Measurements from ENCODE around the gene LCLAT1. TPM values are rescaled to one million over a fixed set of nuclear protein-coding genes. Genes with fewer than 3 reads are reported as not detected.
A peak's percentile ranks its signal among the peaks of the same experiment; 100 is the strongest.

Gene LCLAT1
- total and polyA plus RNA-seq, 8 donors = 13.1 to 24.9 (median 14.8) TPM

GRCh38 chr2:30476636-30477035, 29.6 kb downstream of the LCLAT1 start:
- no peak overlapping the region for H3K27ac ChIP-seq
- ATAC-seq (no peak), DNase-seq (no peak)
- no peaks in the 10 kb centered on the region for H3K9me3 ChIP-seq
- intact Hi-C loops (cut with DNase I) = loop anchor here in 1 of 2 donors (10.0 kb wide), 1 partner anchor 242 kb away; the partner anchor contains the start of gene LBH
- no peaks in the 10 kb centered on the region for H3K36me3 ChIP-seq
- no peak overlapping the region for H3K4me3 ChIP-seq
- H3K4me1 ChIP-seq = peaks cover 7 to 14% of the 10 kb centered on the region in 2 donors
- TF ChIP-seq CTCF (IDR thresholded peaks at IDR 0.05) = no peak
- no peaks in the 10 kb centered on the region for H3K27me3 ChIP-seq

DNA sequence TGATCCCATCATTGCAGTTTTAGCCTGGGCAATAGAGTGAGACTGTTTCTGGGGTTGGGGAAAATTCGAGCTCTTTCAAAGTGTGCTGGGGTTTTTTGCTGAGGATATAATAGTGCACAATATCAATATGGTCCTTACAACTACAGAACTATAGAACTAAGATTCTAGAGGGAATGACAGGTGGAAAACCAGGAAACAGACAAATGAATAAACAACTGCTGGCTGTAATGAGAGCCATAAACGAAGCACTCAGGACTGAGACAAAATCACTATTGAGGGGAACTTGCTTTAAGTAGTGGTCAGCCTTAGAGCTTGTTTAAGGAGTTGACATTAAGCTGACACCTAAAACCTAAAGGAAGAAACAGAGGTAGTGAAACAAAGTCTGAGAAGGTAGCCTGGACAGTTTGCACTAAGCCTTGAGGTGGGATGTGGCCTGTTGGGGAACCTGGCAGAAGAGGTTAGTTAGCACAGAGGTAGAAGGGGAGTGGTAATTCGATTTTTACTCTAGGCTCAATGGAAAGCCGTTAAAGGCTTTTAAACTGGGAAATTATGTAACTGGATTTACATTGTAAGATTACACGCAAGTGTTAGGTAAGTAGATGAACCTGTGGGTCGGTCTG, 33.8 kb downstream of the LCLAT1 start:
- no peak for ATAC-seq
- TF ChIP-seq CTCF (IDR thresholded peaks at IDR 0.05) = no peak
- H3K4me1 ChIP-seq = peaks cover 6 to 14% of the 10 kb centered on the region in 2 donors
- H3K36me3 ChIP-seq = no peaks in the 10 kb centered on the region
- no peaks in the 10 kb centered on the region for H3K9me3 ChIP-seq
- intact Hi-C loops (cut with DNase I) = no loop called here
- no peak overlapping the region for H3K4me3 ChIP-seq
- no peak for DNase-seq
- peak overlapping the region in 1 of 2 donors; percentile 50 for H3K27ac ChIP-seq
- H3K27me3 ChIP-seq = no peaks in the 10 kb centered on the region

DNA sequence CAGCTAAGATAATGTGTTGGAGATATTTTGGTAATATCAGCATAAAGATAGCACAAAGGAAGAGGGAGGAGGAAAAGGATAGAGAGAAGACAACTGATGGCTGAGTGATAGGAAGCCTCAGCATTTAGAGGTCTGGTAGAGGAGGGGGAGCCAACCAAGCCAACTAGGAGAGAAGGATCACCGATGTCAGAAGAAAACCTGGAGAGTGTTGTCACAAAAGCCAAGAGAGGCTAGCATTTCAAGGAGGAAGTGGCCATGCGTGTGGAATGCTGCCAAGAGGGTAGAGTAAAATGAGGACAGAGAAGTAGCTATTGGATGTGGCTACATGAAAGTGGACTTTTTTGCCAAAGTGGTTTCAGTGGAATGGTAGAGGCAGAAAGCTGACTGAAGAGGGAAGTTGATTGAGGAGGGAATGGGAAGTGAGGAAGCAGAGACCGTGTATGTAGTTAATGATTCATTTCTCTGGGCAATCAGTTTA, 34.3 kb downstream of the LCLAT1 start:
- Histone ChIP-seq H3K27ac (peak overlapping the region in 1 of 2 donors; percentile 50), H3K9me3 (no peaks in the 10 kb centered on the region), H3K36me3 (no peaks in the 10 kb centered on the region), H3K4me1 (peaks cover 6 to 14% of the 10 kb centered on the region in 2 donors), H3K4me3 (no peak overlapping the region), H3K27me3 (no peaks in the 10 kb centered on the region)
- intact Hi-C loops (cut with DNase I) = no loop called here
- DNase-seq (peak in 1 of 4 donors; percentile 56), ATAC-seq (peak; percentile 63)
- TF ChIP-seq CTCF (IDR thresholded peaks at IDR 0.05) = no peak

DNA sequence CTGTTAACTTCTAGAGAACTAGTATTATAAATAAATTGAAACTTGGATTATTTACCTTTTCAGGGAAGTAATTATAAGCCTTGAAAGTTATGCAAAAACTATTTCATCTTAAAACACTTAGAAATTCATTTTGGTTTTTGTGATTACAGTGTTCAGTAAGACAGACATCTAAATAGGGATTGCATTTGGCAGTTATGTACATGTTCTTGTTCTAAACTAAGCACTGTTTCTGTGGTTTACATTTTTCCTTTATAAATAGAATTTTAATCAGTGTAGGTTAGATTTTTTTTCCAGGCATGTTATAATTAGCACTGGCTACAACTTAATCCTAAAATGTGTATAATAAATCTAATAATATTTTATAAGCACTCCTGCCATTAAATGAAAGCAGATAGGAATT, 35.0 kb downstream of the LCLAT1 start:
- Histone ChIP-seq H3K27me3 (no peaks in the 10 kb centered on the region), H3K36me3 (no peaks in the 10 kb centered on the region), H3K9me3 (no peaks in the 10 kb centered on the region), H3K4me3 (no peak overlapping the region), H3K4me1 (peaks cover 6 to 14% of the 10 kb centered on the region in 2 donors), H3K27ac (peak overlapping the region in 1 of 2 donors; percentile 50)
- no peak for DNase-seq
- intact Hi-C loops (cut with DNase I) = no loop called here
- ATAC-seq = no peak
- no peak for TF ChIP-seq CTCF (IDR thresholded peaks at IDR 0.05)

DNA sequence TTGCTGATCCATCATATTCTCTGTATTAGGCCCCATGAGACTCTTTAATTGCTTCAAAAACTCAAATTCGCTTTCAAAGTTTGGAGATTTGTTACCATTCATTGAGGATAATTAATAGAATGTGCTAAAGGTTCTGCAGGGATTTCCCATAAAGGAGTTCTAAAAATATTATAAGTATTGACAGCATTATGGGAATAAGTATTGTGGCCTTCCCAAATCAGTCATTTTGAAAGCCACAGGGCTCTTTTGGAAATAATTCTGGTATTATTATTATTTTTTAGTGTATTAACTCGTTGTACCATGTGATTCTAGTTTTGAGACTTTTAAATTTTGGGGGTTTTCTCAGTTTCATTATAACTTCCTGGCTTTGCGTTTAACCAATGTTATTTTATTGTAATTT, 37.1 kb downstream of the LCLAT1 start:
- Histone ChIP-seq H3K9me3 (no peaks in the 10 kb centered on the region), H3K27ac (no peak overlapping the region), H3K36me3 (no peaks in the 10 kb centered on the region), H3K27me3 (no peaks in the 10 kb centered on the region), H3K4me1 (peaks cover 6 to 14% of the 10 kb centered on the region in 2 donors), H3K4me3 (no peak overlapping the region)
- intact Hi-C loops (cut with DNase I) = no loop called here
- no peak for TF ChIP-seq CTCF (IDR thresholded peaks at IDR 0.05)
- no peak for DNase-seq
- no peak for ATAC-seq
